B cell (primary cell): ENCODE data around the gene RFC2. TPM values are rescaled to one million over a fixed set of nuclear protein-coding genes. Genes with fewer than 3 reads are reported as not detected.

Experiments used
- ATAC-seq: fragments of 200-7000 bp; cut with Tn5 transposase; one replicate; pipeline ENCODE4 v1.10.0; 2021; ENCODE audit warnings: low read depth, mild to moderate bottlenecking, moderate number of reproducible peaks, moderate library complexity
- CTCF ChIA-PET: fragments of 350-600 bp; sonication (Branson Sonifier 250); formaldehyde crosslinking; loops from one replicate; lab custom pipeline; 2021; ENCODE audit warnings: antibody characterized with exemption, inconsistent platforms; lab: Charles Lee
- POLR2A ChIA-PET: fragments of 350-600 bp; sonication (Branson Sonifier 250); formaldehyde crosslinking; loops from one replicate; lab custom pipeline; 2021; ENCODE audit warnings: antibody characterized with exemption; lab: Charles Lee
- DNase-seq: peaks from one replicate; pipeline ENCODE4 v3.0.0; 2013
- H2AFZ ChIP-seq: 2 replicates; pipeline ENCODE4 v1.6.1; 2012; ENCODE audit warnings: mild to moderate bottlenecking, low read depth, low read length; ENCODE audit not compliant: insufficient read depth, poor library complexity, severe bottlenecking
- H3K27ac ChIP-seq, 2 donors: 1 replicate in 1 of 2; 2 replicates in 1 of 2; pipeline ENCODE4 v1.5.1; 2012 to 2013; ENCODE audit warnings: low read length in 2 of 2, mild to moderate bottlenecking in 2 of 2, moderate library complexity in 1 of 2
- H3K27me3 ChIP-seq, 4 experiments: fragments of 200-600 bp in 1 of 4; sonication (generic) in 1 of 4; replicated peaks in 1 of 4; 1 replicate in 2 of 4; 2 replicates in 2 of 4; pipeline versions ENCODE4 v1.6.1 to v1.7.0; 2013 to 2016; ENCODE audit warnings: low read length in 3 of 4, mild to moderate bottlenecking in 2 of 4, mixed read lengths in 1 of 4, moderate library complexity in 1 of 4; ENCODE audit not compliant: insufficient read depth in 4 of 4, control insufficient read depth in 3 of 4; ENCODE audit errors: control extremely low read depth in 1 of 4
- H3K36me3 ChIP-seq, 2 experiments: replicated peaks in 1 of 2; 1 replicate in 1 of 2; 2 replicates in 1 of 2; pipeline versions ENCODE4 v1.6.1 to v1.7.1; 2013; ENCODE audit warnings: low read length in 1 of 2; ENCODE audit not compliant: insufficient read depth in 2 of 2, control insufficient read depth in 1 of 2; ENCODE audit errors: control extremely low read depth in 1 of 2, extremely low read depth in 1 of 2
- H3K4me1 ChIP-seq, 2 donors: fragments of 200-600 bp in 1 of 2; sonication (generic) in 1 of 2; 1 replicate in 1 of 2; 2 replicates in 1 of 2; pipeline versions ENCODE4 v1.5.1 to v1.6.1; 2013 to 2017; ENCODE audit warnings: low read length in 2 of 2; ENCODE audit not compliant: control insufficient read depth in 2 of 2, insufficient read depth in 2 of 2
- H3K4me2 ChIP-seq: replicated peaks from 2 replicates; pipeline ENCODE3; 2012; ENCODE audit warnings: mild to moderate bottlenecking, low read depth, low read length; ENCODE audit not compliant: poor library complexity, severe bottlenecking
- H3K4me3 ChIP-seq, 5 experiments: fragments of 200-600 bp in 1 of 5; sonication (generic) in 1 of 5; 1 replicate in 3 of 5; 2 replicates in 2 of 5; pipeline versions ENCODE4 v1.5.1 to v1.7.0; 2011 to 2016; ENCODE audit warnings: low read length in 4 of 5, mild to moderate bottlenecking in 4 of 5, low read depth in 2 of 5, control low read depth in 1 of 5, moderate library complexity in 1 of 5; ENCODE audit not compliant: insufficient read depth in 1 of 5; ENCODE audit errors: control extremely low read depth in 1 of 5, extremely low read depth in 1 of 5
- H3K79me2 ChIP-seq: fragments of 200-600 bp; sonication (generic); one replicate; pipeline ENCODE4 v1.6.0; 2016; ENCODE audit warnings: low read length; ENCODE audit not compliant: control insufficient read depth, insufficient read depth
- H3K9ac ChIP-seq: fragments of 200-600 bp; sonication (generic); 2 replicates; pipeline ENCODE4 v1.6.1; 2017; ENCODE audit warnings: mild to moderate bottlenecking, low read length, moderate library complexity
- H3K9me3 ChIP-seq, 3 donors: one replicate each; pipeline versions ENCODE4 v1.6.1 to v1.7.1; 2013; ENCODE audit warnings: low read length in 2 of 3; ENCODE audit not compliant: control insufficient read depth in 2 of 3, insufficient read depth in 1 of 3; ENCODE audit errors: control extremely low read depth in 1 of 3
- H4K20me1 ChIP-seq: 2 replicates; pipeline ENCODE4 v1.6.0; 2012; ENCODE audit warnings: mild to moderate bottlenecking, low read length; ENCODE audit not compliant: insufficient read depth, control insufficient read depth, poor library complexity, severe bottlenecking
- H3K27ac Mint-ChIP-seq: one replicate; pipeline ENCODE4 v1.8.0; 2021; ENCODE audit warnings: mixed read lengths
- H3K27me3 Mint-ChIP-seq: one replicate; pipeline ENCODE4 v1.8.0; 2021; ENCODE audit warnings: mixed read lengths
- H3K4me1 Mint-ChIP-seq: one replicate; pipeline ENCODE4 v1.8.0; 2021; ENCODE audit warnings: mixed read lengths
- H3K4me3 Mint-ChIP-seq: one replicate; pipeline ENCODE4 v1.8.0; 2021; ENCODE audit warnings: mixed read lengths
- H3K9me3 Mint-ChIP-seq: one replicate; pipeline ENCODE4 v1.8.0; 2022; ENCODE audit warnings: mixed read lengths; ENCODE audit not compliant: insufficient read depth
- EZH2 ChIP-seq: IDR thresholded peaks from 2 replicates; pipeline ENCODE4 v1.6.1; 2012; ENCODE audit warnings: borderline replicate concordance, low read depth, mild to moderate bottlenecking, moderate library complexity, low read length; ENCODE audit not compliant: insufficient read depth, poor library complexity, severe bottlenecking
- WGBS: methylation state at CpG from one replicate; pipeline ENCODE4 v1.1.5; 2013; ENCODE audit warnings: missing lambda C conversion rate; ENCODE audit not compliant: insufficient coverage; 5-methylcytosine and 5-hydroxymethylcytosine counted together
- intact Hi-C: fragments of 100-400 bp; cut with micrococcal nuclease; formaldehyde crosslinking; loops from one replicate; pipeline ENCODE4 v1.10.0; 2022
- polyA plus RNA-seq: library from polyadenylated mRNA; depleted of rRNA; stranded (reverse); fragments of >200 nt; gene quantifications from 2 replicates; pipeline ENCODE4 v1.2.3, GENCODE V29; 2012
- total RNA-seq, 2 donors: library from RNA; stranded (reverse); fragments of 120-200 nt in 1 of 2; gene quantifications; 1 replicate in 1 of 2; 2 replicates in 1 of 2; pipeline versions ENCODE4 v1.2.3 to v1.2.4, GENCODE V29; 2013 to 2022
- TF ChIP-seq, protein P1 (sequence below): fragments of 200-600 bp; IDR thresholded peaks from one replicate; pipeline ENCODE4 v1.8.0; 2022; ENCODE audit warnings: antibody characterized with exemption, mild to moderate bottlenecking

The RFC2 gene
- total and polyA plus RNA-seq, 2 donors (not counting 1 experiment from before 2014, with no cell fraction given) = 20.2 to 36.4 TPM

DNA sequence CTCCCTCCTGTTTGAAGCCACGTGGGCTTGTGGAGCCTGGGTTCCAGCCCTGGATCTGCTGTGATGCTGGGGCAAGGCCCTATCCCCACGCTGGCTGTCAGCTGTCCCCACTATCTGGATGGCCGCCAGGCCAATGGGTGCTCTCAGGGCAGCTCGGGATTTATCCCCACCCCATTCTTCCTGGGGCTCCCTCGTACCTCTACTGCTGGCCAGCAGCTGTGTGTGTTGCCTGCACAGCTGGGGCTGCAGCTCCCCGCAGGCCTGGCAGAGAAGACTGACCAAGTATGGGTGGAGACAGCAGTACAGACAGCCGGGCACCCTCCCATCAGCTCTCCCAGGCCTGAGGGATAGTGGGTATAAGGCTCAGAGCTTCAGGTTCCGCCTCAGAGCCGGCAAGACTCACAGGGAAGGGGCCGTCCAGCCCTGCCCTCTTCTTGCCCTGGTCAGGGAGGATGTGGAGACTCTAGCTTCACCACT, 48.6 kb upstream of the RFC2 start:
- no peak overlapping the region for H3K9ac ChIP-seq
- H3K4me3 ChIP-seq = no peak overlapping the region
- H3K27me3 ChIP-seq = peaks cover 0 to 5% (median 0%) of the 10 kb centered on the region in 4 experiments
- Mint-ChIP-seq H3K27ac (no peak overlapping the region), H3K4me3 (no peak overlapping the region), H3K4me1 (peaks cover 19% of the 10 kb centered on the region), H3K9me3 (no peaks in the 10 kb centered on the region), H3K27me3 (no peaks in the 10 kb centered on the region)
- 88% methylated on average over 10 of the region's 10 CpGs for WGBS
- H3K4me2 ChIP-seq = no peak overlapping the region
- H3K36me3 ChIP-seq = no peaks in the 10 kb centered on the region
- no peak overlapping the region for H2AFZ ChIP-seq
- peaks cover 8% of the 10 kb centered on the region for H4K20me1 ChIP-seq
- CTCF ChIA-PET = interaction anchor here (0.7 to 1.9 kb wide), 3 partner anchors 96 to 192 kb away, joined by 3 to 4 read pairs (median 3); no protein-coding TSS in a partner anchor
- POLR2A ChIA-PET = no interaction called here
- TF ChIP-seq, protein P1, sequence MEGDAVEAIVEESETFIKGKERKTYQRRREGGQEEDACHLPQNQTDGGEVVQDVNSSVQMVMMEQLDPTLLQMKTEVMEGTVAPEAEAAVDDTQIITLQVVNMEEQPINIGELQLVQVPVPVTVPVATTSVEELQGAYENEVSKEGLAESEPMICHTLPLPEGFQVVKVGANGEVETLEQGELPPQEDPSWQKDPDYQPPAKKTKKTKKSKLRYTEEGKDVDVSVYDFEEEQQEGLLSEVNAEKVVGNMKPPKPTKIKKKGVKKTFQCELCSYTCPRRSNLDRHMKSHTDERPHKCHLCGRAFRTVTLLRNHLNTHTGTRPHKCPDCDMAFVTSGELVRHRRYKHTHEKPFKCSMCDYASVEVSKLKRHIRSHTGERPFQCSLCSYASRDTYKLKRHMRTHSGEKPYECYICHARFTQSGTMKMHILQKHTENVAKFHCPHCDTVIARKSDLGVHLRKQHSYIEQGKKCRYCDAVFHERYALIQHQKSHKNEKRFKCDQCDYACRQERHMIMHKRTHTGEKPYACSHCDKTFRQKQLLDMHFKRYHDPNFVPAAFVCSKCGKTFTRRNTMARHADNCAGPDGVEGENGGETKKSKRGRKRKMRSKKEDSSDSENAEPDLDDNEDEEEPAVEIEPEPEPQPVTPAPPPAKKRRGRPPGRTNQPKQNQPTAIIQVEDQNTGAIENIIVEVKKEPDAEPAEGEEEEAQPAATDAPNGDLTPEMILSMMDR = no peak
- no peak for TF ChIP-seq EZH2
- ATAC-seq (no peak), DNase-seq (no peak)
- peaks cover 65% of the 10 kb centered on the region for H3K79me2 ChIP-seq
- intact Hi-C loops = no loop called here
- peaks cover 15 to 17% of the 10 kb centered on the region in 2 donors for H3K4me1 ChIP-seq
- no peaks in the 10 kb centered on the region for H3K9me3 ChIP-seq
- no peak overlapping the region for H3K27ac ChIP-seq

DNA sequence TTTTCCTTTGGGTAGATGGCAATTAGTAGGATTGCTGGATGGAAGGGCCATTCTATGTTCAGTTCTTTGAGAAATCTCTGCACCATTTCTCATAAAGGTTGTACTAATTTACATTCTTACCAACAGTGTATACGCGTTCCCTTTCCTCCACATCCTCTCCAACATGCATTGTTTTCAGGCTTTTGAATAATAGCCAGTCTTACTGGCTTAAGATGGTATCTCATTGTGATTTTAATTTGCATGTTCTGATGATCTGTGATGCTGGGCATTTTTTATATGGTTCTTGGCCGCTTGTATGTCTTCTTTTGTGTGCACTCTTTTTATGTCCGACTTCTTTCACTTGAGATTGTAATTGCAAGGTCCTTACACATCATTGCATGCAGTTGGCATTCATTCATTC, 46.7 kb upstream of the RFC2 start:
- Mint-ChIP-seq H3K9me3 (no peaks in the 10 kb centered on the region), H3K4me3 (no peak overlapping the region), H3K4me1 (peaks cover 4% of the 10 kb centered on the region), H3K27ac (no peak overlapping the region), H3K27me3 (no peaks in the 10 kb centered on the region)
- TF ChIP-seq, protein P1 = no peak
- TF ChIP-seq EZH2 = no peak
- H4K20me1 ChIP-seq = peaks cover 2% of the 10 kb centered on the region
- no peaks in the 10 kb centered on the region for H3K36me3 ChIP-seq
- POLR2A ChIA-PET = no interaction called here
- intact Hi-C loops = no loop called here
- ATAC-seq = no peak
- no peak overlapping the region for H3K9ac ChIP-seq
- H3K27me3 ChIP-seq = no peaks in the 10 kb centered on the region
- H2AFZ ChIP-seq = no peak overlapping the region
- CTCF ChIA-PET = no interaction called here
- H3K27ac ChIP-seq = no peak overlapping the region
- no peak for DNase-seq
- H3K79me2 ChIP-seq = peaks cover 62% of the 10 kb centered on the region
- no CpG with 5 or more reads among the region's 4 CpGs for WGBS
- no peak overlapping the region for H3K4me2 ChIP-seq
- peaks cover under 1 to 3% of the 10 kb centered on the region in 2 donors for H3K4me1 ChIP-seq
- H3K9me3 ChIP-seq = peaks cover 0 to 3% (median 0%) of the 10 kb centered on the region in 3 donors
- no peak overlapping the region for H3K4me3 ChIP-seq
